Measurements from ENCODE around the gene MYLIP. TPM values are rescaled to one million over a fixed set of nuclear protein-coding genes. Genes with fewer than 3 reads are reported as not detected.
A peak's percentile ranks its signal among the peaks of the same experiment; 100 is the strongest.

MYLIP gene
- total and polyA plus RNA-seq, 2 donors (not counting 1 experiment from before 2014, with no cell fraction given), result 2.5 to 7.6 TPM

DNA sequence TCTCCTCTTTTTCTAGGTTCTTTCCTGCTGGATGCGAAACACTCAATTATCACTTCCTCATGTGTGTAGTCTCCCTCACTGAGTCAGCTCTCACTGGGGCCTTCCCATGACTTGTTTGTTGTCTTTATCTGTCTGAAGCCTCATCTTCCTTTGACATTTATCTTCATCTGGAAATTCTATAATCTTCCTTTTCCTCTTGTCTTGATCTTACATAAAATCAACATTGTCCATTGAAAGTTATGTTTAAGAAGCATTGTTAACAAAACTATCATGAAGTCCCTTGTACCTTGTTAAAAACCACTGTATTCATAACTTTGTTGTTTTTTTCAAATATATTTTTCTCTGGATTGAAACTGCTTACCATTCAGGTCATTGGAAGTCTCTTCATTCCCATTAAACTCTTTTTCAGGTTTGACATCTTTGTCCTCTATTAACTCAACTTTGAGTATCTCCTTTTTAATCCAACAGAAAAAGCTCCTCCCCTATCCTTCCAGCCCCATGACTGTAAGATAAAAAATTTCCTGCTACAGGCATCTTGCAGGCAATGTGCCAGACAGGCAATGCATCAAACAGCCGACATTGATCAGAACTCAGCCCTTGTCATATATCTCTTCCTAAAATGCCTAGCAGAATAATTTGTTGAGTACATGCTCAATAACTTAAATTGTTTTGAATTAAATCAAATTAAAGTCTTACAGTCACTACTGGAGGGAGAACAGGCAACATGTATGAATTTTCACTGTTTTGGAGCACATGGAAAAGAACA lies 34.8 kb downstream of the MYLIP start:
- peak in 1 of 2 donors; percentile 27 for DNase-seq (ENCODE audit: low read depth in 2 of 2)
- no peak overlapping the region for H3K27ac ChIP-seq (ENCODE audit: insufficient read depth, low read length)
- H4K20me1 ChIP-seq (ENCODE audit: control insufficient read depth, extremely low read depth, insufficient read depth, low read length), result no peaks in the 10 kb centered on the region
- H3K4me3 ChIP-seq (replicated peaks in 1 of 4; ENCODE audit: control extremely low read depth in 1 of 4, insufficient read depth in 1 of 4, low read depth in 3 of 4, low read length in 4 of 4), result no peak overlapping the region
- no peaks in the 10 kb centered on the region for H3K36me3 ChIP-seq (ENCODE audit: control insufficient read depth, insufficient read depth, low read length)
- no peak overlapping the region for H3K9ac ChIP-seq (ENCODE audit: insufficient read depth, low read length)
- TF ChIP-seq, protein P1, sequence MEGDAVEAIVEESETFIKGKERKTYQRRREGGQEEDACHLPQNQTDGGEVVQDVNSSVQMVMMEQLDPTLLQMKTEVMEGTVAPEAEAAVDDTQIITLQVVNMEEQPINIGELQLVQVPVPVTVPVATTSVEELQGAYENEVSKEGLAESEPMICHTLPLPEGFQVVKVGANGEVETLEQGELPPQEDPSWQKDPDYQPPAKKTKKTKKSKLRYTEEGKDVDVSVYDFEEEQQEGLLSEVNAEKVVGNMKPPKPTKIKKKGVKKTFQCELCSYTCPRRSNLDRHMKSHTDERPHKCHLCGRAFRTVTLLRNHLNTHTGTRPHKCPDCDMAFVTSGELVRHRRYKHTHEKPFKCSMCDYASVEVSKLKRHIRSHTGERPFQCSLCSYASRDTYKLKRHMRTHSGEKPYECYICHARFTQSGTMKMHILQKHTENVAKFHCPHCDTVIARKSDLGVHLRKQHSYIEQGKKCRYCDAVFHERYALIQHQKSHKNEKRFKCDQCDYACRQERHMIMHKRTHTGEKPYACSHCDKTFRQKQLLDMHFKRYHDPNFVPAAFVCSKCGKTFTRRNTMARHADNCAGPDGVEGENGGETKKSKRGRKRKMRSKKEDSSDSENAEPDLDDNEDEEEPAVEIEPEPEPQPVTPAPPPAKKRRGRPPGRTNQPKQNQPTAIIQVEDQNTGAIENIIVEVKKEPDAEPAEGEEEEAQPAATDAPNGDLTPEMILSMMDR (conservative IDR thresholded peaks at IDR 0.05 in 1 of 2, IDR thresholded peaks at IDR 0.05 in 1 of 2; ENCODE audit: low read depth in 1 of 2, low read length in 2 of 2), result no peak
- no peak for TF ChIP-seq EZH2 (IDR thresholded peaks at IDR 0.05; ENCODE audit: low read length, missing control alignments)
- H2AFZ ChIP-seq (ENCODE audit: low read length), result no peak overlapping the region
- no peaks in the 10 kb centered on the region for H3K27me3 ChIP-seq (ENCODE audit: control insufficient read depth, insufficient read depth, low read length)
- no peaks in the 10 kb centered on the region for H3K79me2 ChIP-seq (ENCODE audit: control insufficient read depth, insufficient read depth, low read length)
- H3K4me1 ChIP-seq (ENCODE audit: control insufficient read depth, extremely low read depth, insufficient read depth, low read length), result no peaks in the 10 kb centered on the region
- H3K9me3 ChIP-seq (ENCODE audit: control insufficient read depth, insufficient read depth, low read depth, low read length), result no peaks in the 10 kb centered on the region
- H3K4me2 ChIP-seq (ENCODE audit: extremely low read depth, insufficient read depth, low read length), result no peak overlapping the region

DNA sequence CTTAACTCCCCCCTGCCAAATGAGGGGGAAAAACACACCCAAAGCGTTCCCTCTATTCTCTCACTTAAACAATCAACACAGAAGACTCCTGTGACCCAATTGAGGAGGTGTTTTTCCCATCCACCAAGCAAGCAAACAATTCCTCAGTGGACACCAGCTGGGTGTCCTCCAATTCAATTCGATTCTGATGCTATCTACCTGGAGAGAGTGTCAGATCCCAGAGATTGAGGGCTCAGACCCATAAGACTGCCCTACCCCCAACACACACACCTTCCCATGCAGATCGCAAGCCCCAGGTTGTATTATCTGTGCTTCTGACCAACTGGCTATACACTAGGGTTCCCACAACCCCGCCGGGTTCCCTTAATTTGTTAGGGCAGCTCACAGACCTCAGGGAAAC lies 36.8 kb downstream of the MYLIP start:
- Histone ChIP-seq H3K4me3 (replicated peaks in 1 of 4; ENCODE audit: control extremely low read depth in 1 of 4, insufficient read depth in 1 of 4, low read depth in 3 of 4, low read length in 4 of 4) (no peak overlapping the region), H2AFZ (ENCODE audit: low read length) (no peak overlapping the region), H3K79me2 (ENCODE audit: control insufficient read depth, insufficient read depth, low read length) (no peaks in the 10 kb centered on the region), H3K27me3 (ENCODE audit: control insufficient read depth, insufficient read depth, low read length) (no peaks in the 10 kb centered on the region), H3K36me3 (ENCODE audit: control insufficient read depth, insufficient read depth, low read length) (no peaks in the 10 kb centered on the region), H3K4me1 (ENCODE audit: control insufficient read depth, extremely low read depth, insufficient read depth, low read length) (no peaks in the 10 kb centered on the region), H3K9me3 (ENCODE audit: control insufficient read depth, insufficient read depth, low read depth, low read length) (no peaks in the 10 kb centered on the region), H3K9ac (ENCODE audit: insufficient read depth, low read length) (no peak overlapping the region), H3K27ac (ENCODE audit: insufficient read depth, low read length) (no peak overlapping the region), H4K20me1 (ENCODE audit: control insufficient read depth, extremely low read depth, insufficient read depth, low read length) (no peaks in the 10 kb centered on the region), H3K4me2 (ENCODE audit: extremely low read depth, insufficient read depth, low read length) (no peak overlapping the region)
- no peak for DNase-seq (ENCODE audit: low read depth in 2 of 2)
- no peak for TF ChIP-seq EZH2 (IDR thresholded peaks at IDR 0.05; ENCODE audit: low read length, missing control alignments)
- TF ChIP-seq, protein P1 (conservative IDR thresholded peaks at IDR 0.05 in 1 of 2, IDR thresholded peaks at IDR 0.05 in 1 of 2; ENCODE audit: low read depth in 1 of 2, low read length in 2 of 2), result no peak

DNA sequence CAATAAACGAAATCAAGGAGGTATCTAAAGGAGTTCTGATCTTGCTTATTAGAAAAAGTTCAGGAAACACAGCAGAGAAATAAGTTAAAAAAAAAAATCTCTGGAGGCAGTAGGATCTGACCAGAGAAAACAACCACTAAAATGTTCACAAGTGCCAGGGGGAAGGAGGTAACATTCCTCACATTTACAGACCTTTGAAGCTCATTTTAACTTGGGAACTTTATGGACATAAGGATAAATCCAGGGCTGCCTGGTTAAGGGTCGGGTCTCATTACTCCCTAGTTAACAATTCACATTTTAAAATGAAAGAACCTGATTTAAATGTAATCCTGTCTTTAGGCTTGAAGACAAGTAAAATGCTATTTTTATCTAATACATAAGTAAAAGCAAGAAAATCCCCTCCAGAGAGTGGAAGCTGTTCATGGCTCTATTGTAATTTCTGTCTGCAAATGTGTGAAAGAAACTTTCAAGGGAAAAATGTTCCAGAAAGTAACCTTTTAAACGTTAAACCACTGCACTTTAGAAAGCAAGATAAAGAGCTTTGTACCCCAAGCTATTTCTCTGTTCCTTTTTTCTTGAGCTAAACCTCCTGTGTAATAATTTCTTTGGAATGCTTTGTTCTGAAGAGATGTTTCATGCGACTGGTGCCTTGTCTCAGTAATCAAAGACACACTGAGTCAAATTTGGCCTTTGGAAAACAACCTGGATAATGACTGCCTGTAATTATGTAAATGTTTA lies 38.2 kb downstream of the MYLIP start:
- no peaks in the 10 kb centered on the region for H3K27me3 ChIP-seq (ENCODE audit: control insufficient read depth, insufficient read depth, low read length)
- H3K9ac ChIP-seq (ENCODE audit: insufficient read depth, low read length), result no peak overlapping the region
- H3K4me3 ChIP-seq (replicated peaks in 1 of 4; ENCODE audit: control extremely low read depth in 1 of 4, insufficient read depth in 1 of 4, low read depth in 3 of 4, low read length in 4 of 4), result no peak overlapping the region
- H3K27ac ChIP-seq (ENCODE audit: insufficient read depth, low read length), result no peak overlapping the region
- H3K36me3 ChIP-seq (ENCODE audit: control insufficient read depth, insufficient read depth, low read length), result no peaks in the 10 kb centered on the region
- no peak for DNase-seq (ENCODE audit: low read depth in 2 of 2)
- TF ChIP-seq, protein P1 (conservative IDR thresholded peaks at IDR 0.05 in 1 of 2, IDR thresholded peaks at IDR 0.05 in 1 of 2; ENCODE audit: low read depth in 1 of 2, low read length in 2 of 2), result no peak
- TF ChIP-seq EZH2 (IDR thresholded peaks at IDR 0.05; ENCODE audit: low read length, missing control alignments), result no peak
- no peak overlapping the region for H3K4me2 ChIP-seq (ENCODE audit: extremely low read depth, insufficient read depth, low read length)
- H4K20me1 ChIP-seq (ENCODE audit: control insufficient read depth, extremely low read depth, insufficient read depth, low read length), result no peaks in the 10 kb centered on the region
- no peak overlapping the region for H2AFZ ChIP-seq (ENCODE audit: low read length)
- H3K9me3 ChIP-seq (ENCODE audit: control insufficient read depth, insufficient read depth, low read depth, low read length), result no peaks in the 10 kb centered on the region
- H3K4me1 ChIP-seq (ENCODE audit: control insufficient read depth, extremely low read depth, insufficient read depth, low read length), result no peaks in the 10 kb centered on the region
- no peaks in the 10 kb centered on the region for H3K79me2 ChIP-seq (ENCODE audit: control insufficient read depth, insufficient read depth, low read length)

Data from fibroblast of lung (primary cell).